ENCODE data around the gene SPINK14.

SPINK14 gene, protein sequence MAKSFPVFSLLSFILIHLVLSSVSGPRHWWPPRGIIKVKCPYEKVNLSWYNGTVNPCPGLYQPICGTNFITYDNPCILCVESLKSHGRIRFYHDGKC

DNA sequence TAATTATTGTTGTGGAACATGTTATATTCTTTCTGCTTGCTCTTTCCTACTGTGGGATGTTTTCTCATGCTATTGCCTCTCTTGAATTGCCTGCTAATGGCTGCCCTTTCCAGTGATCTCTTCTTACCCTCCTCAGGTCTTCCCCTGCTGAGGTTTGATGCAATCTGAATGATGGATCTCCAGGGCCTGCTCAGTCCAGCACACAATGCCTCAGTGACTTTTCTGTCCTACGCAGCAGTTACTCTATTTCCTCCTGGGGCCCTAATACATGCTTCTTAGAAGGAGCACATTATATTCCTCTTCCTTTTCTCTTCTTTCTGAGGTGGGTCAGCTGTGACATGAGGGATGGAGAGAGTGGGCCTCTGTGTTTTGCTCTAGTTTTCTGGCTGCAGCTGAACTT, at the start of gene SPINK14:
SPINK14 (plus strand) TSS at position 301 of the 400 bp plus-strand sequence. CDS start 1,187 bp downstream, outside the sequence.
- no peak for DNase-seq (ENCODE audit: low read depth in 2 of 2)

DNA sequence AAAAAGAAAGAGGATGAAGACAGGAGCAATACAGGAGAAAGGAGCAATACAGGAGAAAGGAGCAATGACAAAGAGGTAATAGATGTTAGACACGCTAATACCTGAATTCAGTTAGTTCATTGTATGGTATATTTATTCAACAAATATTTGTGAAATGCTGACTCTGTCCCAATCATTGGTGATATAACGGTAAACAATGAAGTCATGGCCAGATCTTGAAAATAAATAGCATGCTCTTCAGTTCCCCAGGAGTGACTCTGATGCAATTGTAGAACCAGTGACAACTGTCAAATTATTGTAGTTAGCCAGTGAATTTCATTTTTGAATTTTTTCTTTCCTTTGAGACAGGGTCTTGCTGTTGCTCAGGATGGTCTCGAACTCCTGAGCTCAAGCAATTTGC, 48.0 kb upstream of the SPINK14 start:
- no peak for DNase-seq (ENCODE audit: low read depth in 2 of 2)

GRCh38 chr5:148125641-148126040, 42.7 kb upstream of the SPINK14 start:
- no peak for DNase-seq (ENCODE audit: low read depth in 2 of 2)

GRCh38 chr5:148135091-148136048, 33.0 kb upstream of the SPINK14 start:
- no peak for DNase-seq (ENCODE audit: low read depth in 2 of 2)

GRCh38 chr5:148140846-148141245, 27.5 kb upstream of the SPINK14 start:
- no peak for DNase-seq (ENCODE audit: low read depth in 2 of 2)

DNA sequence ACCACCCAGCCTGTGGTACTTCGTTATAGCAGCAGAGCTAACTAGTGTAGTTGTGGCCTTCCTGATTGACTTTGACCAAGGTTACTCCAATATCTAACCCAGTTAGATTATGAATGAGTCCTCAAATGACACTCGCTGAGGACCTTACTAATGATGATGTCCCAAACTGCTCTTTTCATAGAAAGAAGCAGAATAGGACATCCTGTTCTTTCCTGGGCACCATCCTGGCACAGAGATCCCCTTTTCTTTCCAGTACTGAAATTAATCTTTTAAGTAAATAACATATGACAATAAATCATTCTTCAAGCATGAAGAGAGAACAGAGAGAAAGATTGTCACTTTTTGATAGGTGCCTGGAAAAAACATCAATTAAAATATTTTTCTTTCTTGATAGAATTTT, 26.7 kb upstream of the SPINK14 start:
- no peak for DNase-seq (ENCODE audit: low read depth in 2 of 2)

GRCh38 chr5:148145916-148146315, 22.4 kb upstream of the SPINK14 start:
- no peak for DNase-seq (ENCODE audit: low read depth in 2 of 2)

GRCh38 chr5:148146487-148146886, 21.9 kb upstream of the SPINK14 start:
- DNase-seq (ENCODE audit: low read depth in 2 of 2) = no peak

- DNase-seq (ENCODE audit: low read depth in 2 of 2) = no peak
These were observed 20.9 kb upstream of the SPINK14 start for GRCh38 chr5:148147415-148147814.

- no peak for DNase-seq (ENCODE audit: low read depth in 2 of 2)
These were observed 16.5 kb upstream of the SPINK14 start for GRCh38 chr5:148151872-148152271.

DNA sequence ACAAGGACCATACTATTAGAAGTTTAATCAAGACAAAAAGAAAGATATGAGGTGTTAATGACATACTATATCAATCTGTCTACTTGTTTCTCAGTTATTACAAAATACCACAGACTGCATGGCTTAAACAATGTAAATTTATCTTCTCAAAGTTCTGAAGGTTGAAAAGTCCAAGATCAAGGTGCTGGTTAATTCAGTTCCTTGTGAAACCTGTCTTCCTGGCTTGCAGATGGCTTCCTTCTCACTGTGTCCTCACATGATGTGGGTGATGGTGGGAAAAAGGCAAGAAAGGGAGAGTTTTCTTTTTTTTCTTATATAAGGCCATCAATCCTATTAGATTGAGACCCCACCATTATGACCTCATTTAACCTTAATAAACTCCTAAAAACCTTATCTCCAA, 15.6 kb upstream of the SPINK14 start:
- DNase-seq (ENCODE audit: low read depth in 2 of 2) = no peak

DNA sequence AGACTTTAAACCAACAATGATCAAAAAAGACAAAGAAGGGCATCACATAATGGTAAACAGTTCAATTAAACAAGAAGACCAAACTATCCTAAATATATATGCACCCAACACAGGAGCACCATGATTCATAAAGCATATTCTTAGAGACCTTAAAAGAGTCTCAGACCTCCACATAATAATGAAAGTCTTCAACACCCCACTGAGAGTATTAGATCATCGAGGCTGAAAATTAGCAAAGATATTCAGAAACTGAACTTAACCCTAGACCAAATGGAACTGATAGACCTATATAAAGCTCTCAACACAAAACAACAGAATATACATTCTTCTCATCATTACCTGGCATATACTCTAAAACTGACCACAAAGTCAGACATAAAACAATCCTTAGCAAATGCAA, 11.7 kb upstream of the SPINK14 start:
- DNase-seq (ENCODE audit: low read depth in 2 of 2) = no peak

DNA sequence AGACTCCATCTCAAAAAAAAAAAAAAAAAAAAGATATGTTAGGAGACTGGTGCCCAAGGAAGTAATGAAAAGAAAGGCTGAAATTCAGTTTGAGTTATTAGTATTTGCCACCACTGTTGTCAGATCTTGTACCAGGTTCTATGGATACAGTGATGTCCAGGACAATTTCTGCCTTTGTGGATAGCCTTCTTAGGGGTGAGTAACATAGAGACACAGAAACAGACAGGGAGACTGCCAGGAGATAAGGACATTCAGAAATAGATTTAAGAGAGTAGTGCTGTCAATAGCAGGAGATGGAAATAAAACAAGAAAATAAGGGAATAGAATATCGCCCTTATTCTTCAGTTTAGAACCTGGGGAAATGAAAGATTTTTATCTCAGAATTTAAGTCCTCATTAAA, 6.3 kb upstream of the SPINK14 start:
- no peak for DNase-seq (ENCODE audit: low read depth in 2 of 2)

DNA sequence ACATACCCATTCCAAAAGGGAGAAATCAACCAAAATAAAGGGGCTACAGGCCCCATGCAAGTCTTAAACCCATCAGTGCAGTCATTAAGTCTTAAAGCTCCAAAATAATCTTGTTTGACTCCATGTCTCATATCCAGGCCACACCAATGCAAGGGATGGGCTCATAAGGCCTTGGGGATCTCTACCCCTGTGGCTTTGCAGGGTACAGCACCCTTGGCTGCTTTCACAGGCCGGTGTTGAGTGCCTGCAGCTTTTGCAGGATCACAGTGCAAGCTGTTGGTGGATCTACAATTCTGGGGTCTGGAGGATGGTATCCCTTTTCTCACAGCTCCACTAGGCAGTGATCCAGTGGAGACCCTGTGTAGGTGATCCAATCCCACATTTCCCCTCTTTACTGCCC, 5.0 kb upstream of the SPINK14 start:
- no peak for DNase-seq (ENCODE audit: low read depth in 2 of 2)

- no peak for DNase-seq (ENCODE audit: low read depth in 2 of 2)
These were observed 1.6 kb upstream of the SPINK14 start for GRCh38 chr5:148166550-148167283.

DNA sequence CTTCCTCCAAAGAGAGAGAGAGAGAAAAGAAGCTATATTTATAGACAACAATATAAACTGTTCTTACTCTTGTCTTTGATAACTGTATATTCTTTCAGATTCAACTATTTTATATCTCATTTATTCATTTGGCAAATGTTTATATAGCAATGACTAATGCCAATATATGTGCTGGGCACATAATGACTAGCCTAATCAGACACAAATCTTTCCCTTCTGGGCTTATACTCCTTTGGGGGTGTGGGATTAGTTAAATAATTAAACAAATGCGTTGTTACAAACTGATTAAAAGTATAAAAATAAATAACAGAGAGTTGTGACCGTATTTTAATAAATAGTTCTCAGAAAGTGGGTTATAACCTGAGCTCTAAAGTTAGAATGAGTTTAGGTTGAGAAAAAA, 4.0 kb downstream of the SPINK14 start:
- DNase-seq (ENCODE audit: low read depth in 2 of 2) = no peak

GRCh38 chr5:148176480-148176879, 8.1 kb downstream of the SPINK14 start:
- DNase-seq (ENCODE audit: low read depth in 2 of 2) = no peak

DNA sequence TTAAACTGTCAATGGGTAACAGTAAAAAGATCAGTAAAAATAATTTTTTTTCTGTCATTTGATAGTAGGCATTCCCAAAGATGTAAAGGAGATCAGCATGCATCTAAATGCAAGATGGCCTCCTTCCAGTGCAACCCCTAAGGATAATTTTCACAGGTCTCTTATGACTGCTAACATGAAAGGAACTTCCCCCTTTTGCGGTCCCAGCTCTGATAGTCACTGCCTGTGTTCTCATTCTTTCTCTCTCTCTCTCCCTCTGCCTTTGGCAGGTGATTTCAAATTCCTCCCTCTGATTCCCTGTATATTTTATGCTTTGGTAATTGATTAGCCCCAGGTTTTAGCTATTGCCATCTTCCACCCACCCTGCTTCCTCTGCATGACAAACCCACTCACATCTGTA, 8.9 kb downstream of the SPINK14 start:
- no peak for DNase-seq (ENCODE audit: low read depth in 2 of 2)

- DNase-seq (ENCODE audit: low read depth in 2 of 2) = no peak
These were observed 11.0 kb downstream of the SPINK14 start for GRCh38 chr5:148179234-148179824.

DNA sequence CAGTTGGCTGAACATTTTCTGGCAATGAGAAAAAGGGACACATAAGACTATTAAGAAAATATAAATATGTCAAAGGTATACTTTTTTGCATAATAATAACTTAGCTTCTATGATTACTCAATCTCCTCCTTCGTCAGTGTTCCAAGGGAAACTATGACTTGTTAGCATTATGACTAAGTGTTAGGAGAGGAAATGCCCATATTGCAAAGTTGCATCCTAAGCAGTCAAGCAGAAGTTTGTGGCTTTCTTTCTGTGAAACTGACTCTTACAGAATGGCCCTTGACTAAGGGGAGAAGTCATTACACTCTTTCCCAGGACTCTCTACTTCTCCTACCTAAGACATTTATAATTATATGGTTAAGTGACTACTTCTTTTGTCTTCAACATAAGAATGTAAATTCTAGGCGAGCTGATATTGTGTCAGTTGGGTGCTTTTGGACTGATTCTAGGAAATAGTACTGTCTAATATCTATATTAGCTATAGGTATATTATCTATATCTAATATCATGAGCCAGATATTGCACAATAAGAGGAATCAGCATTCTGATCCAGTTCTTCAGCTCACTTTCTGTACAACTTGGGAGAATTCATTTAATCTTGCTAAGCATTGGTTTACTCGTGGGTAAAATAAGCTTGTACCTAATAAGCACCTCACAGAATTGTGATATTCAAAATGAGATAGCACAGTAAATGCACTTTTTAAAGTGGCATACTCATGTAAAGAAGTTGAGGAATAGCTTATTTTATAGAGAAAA, 18.1 kb downstream of the SPINK14 start:
- DNase-seq (ENCODE audit: low read depth in 2 of 2) = no peak

DNA sequence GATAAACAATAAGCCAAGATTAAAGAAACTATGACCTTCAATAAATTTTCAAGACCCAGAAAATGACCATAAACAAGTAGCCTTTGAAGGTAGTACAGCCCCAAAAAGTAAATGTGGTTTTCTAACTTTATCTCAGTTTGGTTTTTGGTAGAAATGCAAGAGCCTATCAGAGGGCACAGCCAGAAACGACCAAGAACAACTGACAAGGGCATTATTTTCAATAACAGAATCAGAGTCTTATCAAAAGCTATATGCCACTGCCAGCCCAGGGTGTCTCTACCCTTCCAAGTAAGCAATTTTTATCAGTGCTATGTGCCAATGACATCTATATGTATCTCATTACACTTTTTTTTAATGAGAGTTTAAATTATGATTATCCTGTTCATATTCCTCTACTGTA, 22.7 kb downstream of the SPINK14 start:
- DNase-seq (ENCODE audit: low read depth in 2 of 2) = no peak

GRCh38 chr5:148193202-148193601, 24.9 kb downstream of the SPINK14 start:
- no peak for DNase-seq (ENCODE audit: low read depth in 2 of 2)
